T-helper 2 cell treated with Interferon-gamma antibody and Interleukin-4, amounts not matched to agents 100 ng/mL and 5 ng/mL, for 36 hours (primary cell): Measurements from ENCODE around the gene NEUROG2. TPM values are rescaled to one million over a fixed set of nuclear protein-coding genes. Genes with fewer than 3 reads are reported as not detected.
"Not testable (repeated sequence)": the region's sequence is repeated elsewhere in the genome, so short reads cannot be mapped to it uniquely, and the experiment has no call there.

Experiments
- intact Hi-C: fragments of 100-400 bp; cut with micrococcal nuclease; formaldehyde crosslinking; loops from one replicate; pipeline ENCODE4 v1.15.1; 2023
- total RNA-seq: library from RNA; stranded (reverse); gene quantifications from 2 replicates; pipeline ENCODE4 v1.2.3, GENCODE V29; 2022

Gene NEUROG2
- not detected in 2 replicates for total RNA-seq

DNA sequence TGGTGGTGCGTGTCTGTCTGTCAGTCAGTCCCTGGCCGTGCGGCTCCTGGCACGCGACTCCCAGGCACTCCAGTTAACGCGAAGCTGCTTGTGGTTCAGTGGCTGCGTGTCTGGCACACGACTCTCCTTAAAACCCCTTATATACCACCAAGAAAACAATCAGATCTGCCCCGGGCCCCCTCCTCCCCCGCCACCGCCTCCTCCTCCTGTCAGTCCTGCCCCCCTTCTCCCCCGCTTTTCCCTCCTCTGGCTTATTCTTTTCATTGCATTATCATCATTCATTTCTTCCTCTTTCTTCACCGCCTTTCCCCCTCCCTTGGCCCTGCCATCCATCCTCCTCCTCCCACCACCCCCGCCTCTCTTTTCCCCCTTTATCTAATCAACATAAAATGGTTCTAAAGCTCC lies at the start of gene NEUROG2:
Gene NEUROG2, minus strand, starts transcription at position 115 of the 405 bp plus-strand sequence. CDS start 705 bp downstream, outside the sequence.
- intact Hi-C loops, result loop anchor here (5.0 to 10.0 kb wide), 3 partner anchors 189 to 1894 kb away; partner anchors contain the start of genes AP1AR and PITX2

DNA sequence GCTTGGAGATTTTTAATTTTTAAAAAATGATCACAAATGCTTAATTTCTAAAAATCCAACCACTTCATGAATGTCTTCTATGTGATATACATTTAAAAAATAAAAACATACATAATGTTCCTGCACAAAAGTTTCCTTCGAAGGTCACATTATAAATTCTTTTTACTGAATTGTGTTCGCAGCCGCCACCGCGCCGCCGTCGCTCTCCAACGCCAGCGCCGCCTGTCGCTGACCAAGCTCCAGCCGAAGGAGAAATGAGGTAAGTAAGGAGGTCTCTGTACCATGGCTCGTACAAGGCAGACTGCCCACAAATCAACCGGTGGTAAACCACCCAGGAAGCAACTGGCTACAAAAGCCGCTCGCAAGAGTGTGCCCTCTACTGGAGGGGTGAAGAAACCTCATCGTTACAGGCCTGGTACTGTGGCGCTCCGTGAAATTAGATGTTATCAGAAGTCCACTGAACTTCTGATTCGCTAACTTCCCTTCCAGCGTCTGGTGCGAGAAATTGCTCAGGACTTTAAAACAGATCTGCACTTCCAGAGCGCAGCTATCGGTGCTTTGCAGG lies 48.8 kb upstream of the NEUROG2 start:
- intact Hi-C loops, result no loop called here

DNA sequence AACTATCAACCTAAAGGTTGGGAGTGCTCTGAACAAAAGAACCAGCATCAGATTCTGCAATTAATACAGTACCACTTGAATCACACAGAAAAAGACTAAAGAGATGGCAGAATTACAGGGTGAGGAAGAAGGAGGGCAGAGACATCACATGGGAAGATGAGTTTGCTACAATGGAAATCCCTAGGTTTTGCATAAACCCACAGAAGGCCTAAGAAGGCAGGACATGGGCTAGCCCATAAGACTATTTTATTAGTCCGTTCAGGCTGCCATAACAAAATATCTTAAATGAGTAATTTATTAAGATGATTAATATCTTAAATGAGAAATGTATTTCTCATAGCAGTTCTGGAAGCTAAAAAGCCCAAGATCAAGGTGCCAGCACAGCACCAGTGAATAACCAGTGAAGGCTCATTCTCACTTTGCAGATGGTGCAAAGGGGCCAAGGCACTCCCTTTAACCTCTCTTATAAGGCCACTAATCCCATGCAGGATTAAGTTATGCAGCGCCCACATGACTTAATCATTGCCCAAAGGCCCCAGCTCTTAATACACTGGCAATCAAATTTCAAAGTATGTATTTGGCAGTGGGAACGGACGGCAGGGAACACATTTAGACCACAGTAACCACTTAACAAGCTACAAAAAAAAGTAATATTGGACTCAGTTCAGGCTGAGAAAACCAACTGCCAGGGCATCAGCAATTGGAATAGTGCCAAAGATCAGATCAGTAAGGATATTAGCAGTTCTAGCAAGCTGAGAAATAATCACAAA lies 47.6 kb upstream of the NEUROG2 start:
- intact Hi-C loops, result no loop called here

- intact Hi-C loops, result no loop called here
Measured at GRCh38 chr4:112562254-112562879, 46.4 kb upstream of the NEUROG2 start.

GRCh38 chr4:112560084-112560483 lies 44.1 kb upstream of the NEUROG2 start:
- intact Hi-C loops, result no loop called here

DNA sequence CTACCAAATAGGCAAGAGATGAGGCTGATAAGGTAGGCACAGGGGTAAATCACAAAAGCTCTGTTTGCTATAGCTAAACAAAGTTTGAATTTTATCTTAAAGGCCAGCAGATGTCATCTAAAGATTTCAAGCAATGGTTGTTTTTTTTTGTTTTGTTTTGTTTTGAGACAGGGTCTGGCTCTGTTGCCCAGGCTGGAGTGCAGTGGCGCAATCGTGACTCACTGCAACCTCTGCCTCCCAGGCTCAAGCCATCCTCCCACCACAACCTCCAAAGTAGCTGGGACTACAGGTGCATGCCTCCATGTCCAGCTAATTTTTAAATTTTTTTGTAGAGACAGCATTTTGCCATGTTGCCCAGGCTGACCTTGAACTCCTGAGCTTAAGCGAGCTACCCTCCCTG lies 43.1 kb upstream of the NEUROG2 start:
- intact Hi-C loops, result no loop called here

DNA sequence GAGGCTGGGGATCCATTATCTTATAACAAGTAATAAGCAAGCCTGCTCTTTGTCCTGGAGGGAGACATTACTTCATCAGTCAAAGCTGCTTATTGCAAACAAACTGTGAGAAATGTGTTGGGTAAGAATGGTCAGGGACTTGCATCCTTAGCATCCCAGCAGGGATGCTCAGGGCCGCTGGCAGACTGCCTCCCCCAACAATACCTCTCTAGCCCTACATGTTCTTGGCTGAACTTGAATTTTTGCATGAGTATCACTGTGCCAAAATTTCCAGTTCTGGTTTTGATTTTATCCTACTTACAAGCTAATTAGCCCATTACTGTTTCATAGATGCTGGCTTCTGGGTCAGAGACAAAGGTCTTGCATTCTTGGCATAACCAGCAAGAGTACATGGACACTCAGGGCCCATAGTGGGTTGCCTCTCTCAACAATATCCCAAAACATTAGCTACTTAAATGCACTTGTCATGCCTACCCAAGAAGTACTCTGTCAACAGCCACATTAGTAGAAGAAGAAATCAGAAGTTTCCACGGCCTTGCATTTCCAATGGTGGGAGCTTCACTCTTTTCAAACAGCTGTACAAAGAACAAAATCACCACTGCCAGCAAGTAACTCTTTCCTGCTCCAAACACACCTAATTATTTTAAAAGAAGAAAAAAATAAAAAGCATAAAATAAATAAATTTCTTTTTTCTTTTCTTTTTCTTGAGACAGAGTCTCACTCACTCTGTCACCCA lies 41.9 kb upstream of the NEUROG2 start:
- intact Hi-C loops, result no loop called here

DNA sequence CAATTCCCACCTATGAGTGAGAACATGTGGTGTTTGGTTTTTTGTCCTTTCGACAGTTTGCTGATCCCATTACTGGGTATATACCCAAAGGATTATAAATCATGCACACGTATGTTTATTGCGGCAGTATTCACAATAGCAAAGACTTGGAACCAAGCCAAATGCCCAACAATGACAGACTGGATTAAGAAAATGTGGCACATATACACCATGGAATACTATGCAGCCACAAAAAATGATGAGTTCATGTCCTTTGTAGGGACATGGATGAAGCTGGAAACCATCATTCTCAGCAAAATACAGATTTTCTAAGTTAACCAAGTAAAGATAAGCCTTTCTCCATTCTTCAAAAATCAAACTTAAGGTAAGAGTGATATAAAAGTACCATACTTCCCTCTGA lies 38.3 kb upstream of the NEUROG2 start:
- intact Hi-C loops, result not testable (repeated sequence)

GRCh38 chr4:112552668-112553067 lies 36.7 kb upstream of the NEUROG2 start:
- intact Hi-C loops, result no loop called here

GRCh38 chr4:112550728-112551127 lies 34.7 kb upstream of the NEUROG2 start:
- intact Hi-C loops, result no loop called here

DNA sequence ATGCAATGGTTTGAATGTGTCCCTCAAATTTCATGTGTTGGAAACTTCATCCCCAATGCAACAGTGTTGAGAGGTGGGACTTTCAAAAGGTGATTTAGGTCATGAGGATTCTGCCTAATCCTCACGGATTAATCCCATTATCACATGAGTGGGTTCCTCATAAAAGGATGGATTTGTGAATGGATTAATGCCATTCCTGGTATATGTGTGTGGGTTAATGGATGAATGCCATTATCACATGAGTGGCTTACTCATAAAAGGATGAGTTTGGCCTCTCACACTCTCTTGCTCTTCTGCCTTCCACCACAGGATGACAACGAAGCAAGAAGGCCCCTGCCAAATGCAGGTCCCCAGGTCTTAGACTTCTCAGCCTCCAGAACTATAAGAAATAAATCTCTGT lies 30.5 kb upstream of the NEUROG2 start:
- intact Hi-C loops, result no loop called here

- intact Hi-C loops, result no loop called here
Measured at GRCh38 chr4:112545346-112545745, 29.4 kb upstream of the NEUROG2 start.

GRCh38 chr4:112540695-112541094 lies 24.7 kb upstream of the NEUROG2 start:
- intact Hi-C loops, result no loop called here

GRCh38 chr4:112536123-112536522 lies 20.1 kb upstream of the NEUROG2 start:
- intact Hi-C loops, result no loop called here

- intact Hi-C loops, result no loop called here
Measured at GRCh38 chr4:112532267-112532666, 16.3 kb upstream of the NEUROG2 start.

DNA sequence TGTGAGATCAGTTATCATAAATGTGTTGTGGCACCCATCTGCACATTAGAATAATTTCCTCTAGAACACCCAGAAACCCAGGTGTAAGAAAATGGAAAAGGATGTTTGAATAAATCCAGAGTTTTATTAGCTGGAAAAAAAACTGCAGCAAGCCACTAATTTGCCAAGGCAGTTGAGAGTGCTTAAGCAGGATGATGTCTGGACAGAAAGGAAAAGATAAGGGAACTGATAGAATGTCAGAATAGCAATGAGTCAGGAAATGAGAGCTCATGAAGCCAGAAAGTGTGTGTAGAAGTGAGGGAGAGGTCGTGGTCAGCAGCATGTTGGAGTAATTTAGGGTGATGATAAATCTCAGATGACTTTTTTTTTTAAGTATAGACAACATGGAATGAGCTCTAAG lies 15.2 kb upstream of the NEUROG2 start:
- intact Hi-C loops, result no loop called here

DNA sequence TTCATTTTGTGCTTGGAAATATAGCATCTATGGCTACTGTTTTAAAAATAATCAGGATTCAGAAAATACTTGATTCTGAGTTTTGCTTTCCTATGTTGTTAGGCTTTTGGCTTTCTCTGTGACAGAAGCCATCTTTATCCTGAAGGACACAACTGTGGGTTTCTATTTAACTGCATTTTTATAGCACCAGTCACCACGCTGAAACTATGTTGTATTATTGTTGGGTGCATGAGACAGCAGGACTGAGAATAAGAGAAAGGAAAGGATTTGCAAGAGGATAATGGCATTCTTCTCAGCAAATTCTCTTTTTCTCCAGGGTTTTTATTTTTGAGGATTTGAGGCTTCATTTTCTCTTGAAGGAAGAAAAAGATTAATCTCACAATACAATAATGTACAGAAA lies 10.1 kb upstream of the NEUROG2 start:
- intact Hi-C loops, result no loop called here

DNA sequence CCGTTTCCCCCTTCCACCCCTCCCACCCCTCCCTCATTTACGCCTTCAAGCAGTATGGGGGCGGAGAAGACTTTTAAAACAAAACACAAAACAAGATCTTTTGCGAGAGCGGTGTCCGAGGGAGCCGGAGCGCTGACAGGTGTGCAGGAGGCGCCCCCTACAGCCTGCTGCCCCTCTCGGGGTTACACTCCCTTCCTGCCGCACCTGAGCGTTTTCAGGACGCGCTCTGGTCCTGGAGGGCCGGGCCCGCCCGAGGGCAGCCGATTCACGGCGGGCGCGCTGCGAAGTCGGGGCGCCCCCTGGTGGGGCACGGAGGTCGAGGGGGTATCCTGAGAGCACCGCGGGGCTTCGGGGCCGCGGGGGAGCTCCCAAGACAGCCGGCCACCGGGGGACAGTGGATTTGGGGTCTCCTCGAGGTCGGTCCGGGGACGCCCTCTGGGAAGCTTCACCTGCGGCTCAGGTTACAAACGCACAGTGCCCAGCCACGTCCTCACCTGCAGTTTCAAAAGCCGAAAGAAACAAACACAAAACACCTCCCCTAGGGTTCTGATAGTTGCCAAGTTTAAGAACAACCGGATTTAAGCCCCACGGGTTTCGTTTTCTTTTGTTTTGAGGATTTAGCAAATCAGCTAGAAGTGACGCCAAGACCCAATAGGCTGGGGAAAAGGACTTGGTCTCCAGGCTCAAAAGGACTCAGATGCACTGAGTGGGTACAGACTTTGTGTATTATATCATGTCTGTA lies 8.0 kb upstream of the NEUROG2 start:
- intact Hi-C loops, result loop anchor here (1.0 to 5.0 kb wide), 7 partner anchors 9 to 449 kb away; partner anchors contain the start of gene FAM241A

DNA sequence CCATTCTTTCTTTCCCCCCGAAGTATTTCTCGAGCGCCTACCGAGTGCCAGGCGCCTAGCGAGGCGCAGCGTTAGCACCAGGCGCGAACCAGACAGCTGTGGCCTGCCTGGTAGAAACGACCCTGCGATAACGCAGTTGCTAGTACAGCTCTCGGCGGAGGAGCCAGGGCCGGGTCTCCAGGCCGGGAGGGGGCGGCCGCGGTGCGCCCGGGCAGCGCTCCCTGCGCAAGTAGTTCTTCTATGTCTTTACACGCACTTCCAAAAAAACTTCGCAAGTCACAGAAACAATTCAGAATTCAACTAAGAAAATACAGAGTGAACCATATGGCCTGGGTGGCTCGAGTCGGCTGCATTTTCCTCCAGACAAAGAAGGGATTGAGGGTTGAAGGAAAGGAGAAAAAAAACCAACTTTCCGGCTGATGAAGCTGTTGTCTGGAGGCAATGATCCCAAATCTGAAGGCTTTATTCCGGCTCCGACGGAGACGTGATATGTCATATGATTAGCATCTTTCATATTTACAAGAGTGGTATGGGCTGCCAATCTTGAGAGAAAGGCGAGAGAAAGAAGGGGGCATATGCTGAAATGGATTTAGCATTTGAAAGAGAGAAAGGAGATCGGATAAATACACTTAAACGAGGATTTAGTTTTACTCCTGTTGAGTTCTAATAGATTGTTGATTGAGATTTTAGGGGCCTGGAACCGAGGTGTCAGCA lies 7.2 kb upstream of the NEUROG2 start:
- intact Hi-C loops, result loop anchor here (1.0 to 5.0 kb wide), 7 partner anchors 8 to 448 kb away; partner anchors contain the start of gene FAM241A

- intact Hi-C loops, result loop anchor here (2.0 to 5.0 kb wide), 3 partner anchors 14 to 375 kb away; partner anchors contain the start of gene FAM241A
Measured at GRCh38 chr4:112522431-112522830, 6.5 kb upstream of the NEUROG2 start.
